Activated CD8-positive, alpha-beta T cell treated with anti-CD3 and anti-CD28 coated beads for 36 hours (primary cell): Measurements from ENCODE around the gene NKD1. TPM values are rescaled to one million over a fixed set of nuclear protein-coding genes. Genes with fewer than 3 reads are reported as not detected.
"Not testable (repeated sequence)": the region's sequence is repeated elsewhere in the genome, so short reads cannot be mapped to it uniquely, and the experiment has no call there.

Experiments
- ATAC-seq: fragments of 200-7000 bp; cut with Tn5 transposase; one replicate; pipeline ENCODE4 v1.10.0; 2021; ENCODE audit warnings: mild to moderate bottlenecking, moderate library complexity
- CTCF ChIA-PET: fragments of 350-600 bp; sonication (Branson Sonifier 250); formaldehyde crosslinking; loops from one replicate; lab custom pipeline; 2021; ENCODE audit warnings: antibody characterized with exemption; lab: Charles Lee
- POLR2A ChIA-PET: fragments of 350-600 bp; sonication (Branson Sonifier 250); formaldehyde crosslinking; loops from one replicate; lab custom pipeline; 2021; ENCODE audit warnings: antibody characterized with exemption; lab: Charles Lee
- DNase-seq: peaks from one replicate; pipeline ENCODE4 v3.0.0-alpha.2; 2020
- H3K27ac Mint-ChIP-seq: one replicate; pipeline ENCODE4 v1.8.0; 2021; ENCODE audit warnings: mild to moderate bottlenecking, mixed read lengths
- H3K27me3 Mint-ChIP-seq: one replicate; pipeline ENCODE4 v1.8.0; 2021; ENCODE audit warnings: mixed read lengths
- H3K36me3 Mint-ChIP-seq: one replicate; pipeline ENCODE4 v1.8.0; 2021; ENCODE audit warnings: low read depth, mixed read lengths
- H3K4me1 Mint-ChIP-seq: one replicate; pipeline ENCODE4 v1.8.0; 2021; ENCODE audit warnings: low read depth, mixed read lengths
- H3K4me3 Mint-ChIP-seq: one replicate; pipeline ENCODE4 v1.8.0; 2021; ENCODE audit warnings: mild to moderate bottlenecking, moderate library complexity, mixed read lengths
- H3K9me3 Mint-ChIP-seq: one replicate; pipeline ENCODE4 v1.8.0; 2021; ENCODE audit warnings: mixed read lengths
- intact Hi-C: fragments of 100-400 bp; cut with micrococcal nuclease; formaldehyde crosslinking; loops from one replicate; pipeline ENCODE4 v1.10.0; 2022
- total RNA-seq, 2 experiments: library from RNA; stranded (reverse); gene quantifications; one replicate each; pipeline ENCODE4 v1.2.3, GENCODE V29; 2021
- TF ChIP-seq, protein P1 (sequence below): fragments of 200-600 bp; IDR thresholded peaks from one replicate; pipeline ENCODE4 v1.8.0; 2022; ENCODE audit warnings: antibody characterized with exemption, mild to moderate bottlenecking

Gene NKD1
- total RNA-seq, 2 experiments from 2014 or later = 1.9 to 3.6 TPM

- no peaks in the 10 kb centered on the region for H3K36me3 Mint-ChIP-seq
- intact Hi-C loops = no loop called here
- H3K4me1 Mint-ChIP-seq = no peaks in the 10 kb centered on the region
- H3K27ac Mint-ChIP-seq = no peak overlapping the region
- POLR2A ChIA-PET = no interaction called here
- no peaks in the 10 kb centered on the region for H3K9me3 Mint-ChIP-seq
- no peak overlapping the region for H3K4me3 Mint-ChIP-seq
- TF ChIP-seq, protein P1, sequence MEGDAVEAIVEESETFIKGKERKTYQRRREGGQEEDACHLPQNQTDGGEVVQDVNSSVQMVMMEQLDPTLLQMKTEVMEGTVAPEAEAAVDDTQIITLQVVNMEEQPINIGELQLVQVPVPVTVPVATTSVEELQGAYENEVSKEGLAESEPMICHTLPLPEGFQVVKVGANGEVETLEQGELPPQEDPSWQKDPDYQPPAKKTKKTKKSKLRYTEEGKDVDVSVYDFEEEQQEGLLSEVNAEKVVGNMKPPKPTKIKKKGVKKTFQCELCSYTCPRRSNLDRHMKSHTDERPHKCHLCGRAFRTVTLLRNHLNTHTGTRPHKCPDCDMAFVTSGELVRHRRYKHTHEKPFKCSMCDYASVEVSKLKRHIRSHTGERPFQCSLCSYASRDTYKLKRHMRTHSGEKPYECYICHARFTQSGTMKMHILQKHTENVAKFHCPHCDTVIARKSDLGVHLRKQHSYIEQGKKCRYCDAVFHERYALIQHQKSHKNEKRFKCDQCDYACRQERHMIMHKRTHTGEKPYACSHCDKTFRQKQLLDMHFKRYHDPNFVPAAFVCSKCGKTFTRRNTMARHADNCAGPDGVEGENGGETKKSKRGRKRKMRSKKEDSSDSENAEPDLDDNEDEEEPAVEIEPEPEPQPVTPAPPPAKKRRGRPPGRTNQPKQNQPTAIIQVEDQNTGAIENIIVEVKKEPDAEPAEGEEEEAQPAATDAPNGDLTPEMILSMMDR = no peak
- no peak for ATAC-seq
- no peaks in the 10 kb centered on the region for H3K27me3 Mint-ChIP-seq
- no peak for DNase-seq
- CTCF ChIA-PET = interaction anchor here (1.0 to 1.4 kb wide), 2 partner anchors 9 to 164 kb away, joined by 5 to 6 read pairs; no protein-coding TSS in a partner anchor
Measured at GRCh38 chr16:50501251-50501650, 46.9 kb upstream of the NKD1 start.

DNA sequence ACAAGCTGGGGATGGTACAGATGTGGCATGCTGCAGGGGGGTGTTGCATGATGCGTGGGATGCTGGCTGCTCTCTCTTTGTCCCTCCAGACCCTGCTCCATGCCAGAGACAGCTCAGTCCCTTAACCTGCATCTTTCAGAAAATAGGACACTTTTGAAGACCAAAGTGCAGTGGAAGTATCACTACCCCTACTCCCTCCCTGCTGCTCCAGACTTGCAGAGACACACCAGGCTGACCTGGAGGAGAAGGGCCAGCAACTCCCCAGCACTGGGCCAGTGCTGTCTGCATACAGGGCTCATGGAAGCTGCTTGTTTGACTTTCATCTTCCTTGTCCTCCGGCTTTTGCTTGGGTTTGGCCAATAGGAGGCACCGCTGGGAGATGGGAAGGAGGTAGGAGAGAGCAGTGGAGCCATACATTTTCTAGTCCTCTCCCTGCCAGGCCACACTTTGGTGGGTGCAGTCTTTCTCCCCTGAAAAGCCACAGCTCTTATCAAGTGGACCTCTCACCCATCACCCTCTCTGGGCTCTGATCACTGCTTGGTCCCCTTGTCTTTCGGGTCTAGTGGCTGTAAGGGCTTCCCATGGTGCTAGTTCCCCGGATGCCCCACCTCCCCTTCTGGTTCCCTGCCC, 46.1 kb upstream of the NKD1 start:
- ChIA-PET CTCF (no interaction called here), POLR2A (no interaction called here)
- DNase-seq = no peak
- H3K27me3 Mint-ChIP-seq = no peaks in the 10 kb centered on the region
- no peaks in the 10 kb centered on the region for H3K4me1 Mint-ChIP-seq
- no peak overlapping the region for H3K4me3 Mint-ChIP-seq
- no peak overlapping the region for H3K27ac Mint-ChIP-seq
- no peaks in the 10 kb centered on the region for H3K36me3 Mint-ChIP-seq
- TF ChIP-seq, protein P1 = no peak
- no peak for ATAC-seq
- no peaks in the 10 kb centered on the region for H3K9me3 Mint-ChIP-seq
- intact Hi-C loops = no loop called here

DNA sequence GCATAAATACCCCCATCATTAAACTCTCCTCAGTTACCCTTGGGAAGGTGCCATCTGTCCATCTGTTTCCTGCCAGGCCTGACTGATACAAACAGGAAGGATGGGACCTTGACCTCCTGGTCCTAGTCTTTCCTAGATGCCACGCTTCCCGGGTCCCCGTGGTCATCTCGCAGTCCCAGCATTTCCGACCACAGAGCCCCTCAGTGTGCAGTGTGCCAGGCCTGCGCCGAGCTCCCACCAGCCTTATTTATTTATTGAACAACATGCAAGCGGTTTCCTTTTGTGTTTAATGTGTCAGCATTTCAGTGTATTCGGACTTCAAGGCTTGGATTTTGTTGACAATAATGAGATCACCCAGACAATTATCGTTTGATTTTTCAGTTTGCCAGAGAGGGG, 45.6 kb upstream of the NKD1 start:
- no peaks in the 10 kb centered on the region for H3K27me3 Mint-ChIP-seq
- intact Hi-C loops = no loop called here
- CTCF ChIA-PET = no interaction called here

DNA sequence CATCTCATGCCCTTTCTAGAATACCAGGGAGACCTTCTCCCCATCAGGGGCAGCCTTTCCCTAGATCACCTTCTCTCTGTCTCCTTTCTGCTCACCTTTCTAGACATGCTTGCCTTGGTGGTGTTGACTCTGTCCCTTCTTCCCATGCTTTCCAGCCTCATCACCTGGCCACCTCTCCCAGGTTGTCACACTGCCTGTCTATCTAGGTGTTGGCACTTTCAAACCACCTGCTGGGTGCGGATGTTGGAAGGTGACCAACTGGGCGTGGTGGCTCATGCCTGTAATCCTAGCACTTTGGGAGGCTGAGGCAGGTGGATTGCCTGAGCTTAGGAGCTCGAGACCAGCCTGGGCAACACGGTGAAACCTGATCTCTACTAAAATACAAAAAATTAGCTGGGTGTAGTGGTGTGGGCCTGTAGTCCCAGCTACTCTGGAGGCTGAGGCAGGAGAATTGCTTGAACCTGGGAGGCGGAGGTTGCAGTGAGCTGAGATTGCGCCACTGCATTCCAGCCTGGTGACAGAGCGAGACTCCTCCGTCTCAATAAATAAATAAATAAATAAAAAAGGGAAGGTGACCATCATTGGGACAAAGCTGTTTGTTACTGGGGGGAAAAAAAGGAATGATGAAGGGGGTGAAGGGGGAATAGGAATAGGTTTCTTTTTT, 44.2 kb upstream of the NKD1 start:
- H3K4me3 Mint-ChIP-seq, ATAC-seq, H3K9me3 Mint-ChIP-seq, DNase-seq, intact Hi-C loops, H3K27ac Mint-ChIP-seq, H3K4me1 Mint-ChIP-seq, H3K36me3 Mint-ChIP-seq, POLR2A ChIA-PET, H3K27me3 Mint-ChIP-seq: not testable (repeated sequence)
- CTCF ChIA-PET = interaction anchor here (0.7 kb wide), 2 partner anchors 13 to 141 kb away, joined by 3 read pairs; no protein-coding TSS in a partner anchor

More for the DNA sequence above, 45.6 kb upstream of the NKD1 start:
- DNase-seq (no peak), ATAC-seq (no peak)
- Mint-ChIP-seq H3K27ac (no peak overlapping the region), H3K4me1 (no peaks in the 10 kb centered on the region), H3K36me3 (no peaks in the 10 kb centered on the region), H3K4me3 (no peak overlapping the region), H3K9me3 (no peaks in the 10 kb centered on the region)
- POLR2A ChIA-PET = no interaction called here
- TF ChIP-seq, protein P1 = no peak

- no peaks in the 10 kb centered on the region for H3K27me3 Mint-ChIP-seq
- intact Hi-C loops = no loop called here
- no peaks in the 10 kb centered on the region for H3K9me3 Mint-ChIP-seq
- ChIA-PET CTCF (no interaction called here), POLR2A (no interaction called here)
- H3K4me3 Mint-ChIP-seq = no peak overlapping the region
- ATAC-seq (no peak), DNase-seq (no peak)
- no peak overlapping the region for H3K27ac Mint-ChIP-seq
- no peaks in the 10 kb centered on the region for H3K36me3 Mint-ChIP-seq
- H3K4me1 Mint-ChIP-seq = no peaks in the 10 kb centered on the region
- TF ChIP-seq, protein P1 = no peak
Measured at GRCh38 chr16:50505115-50505514, 43.1 kb upstream of the NKD1 start.
